Smooth muscle cell (in vitro differentiated cells): ENCODE data around the gene BMP7. TPM values are rescaled to one million over a fixed set of nuclear protein-coding genes. Genes with fewer than 3 reads are reported as not detected.

Experiments
- DNase-seq: peaks from one replicate; lab custom pipeline; 2025; ENCODE audit not compliant: unreplicated experiment; lab: John Stamatoyannopoulos, UW
- H2AFZ ChIP-seq: fragments of 200-600 bp; sonication (generic); 2 replicates; pipeline ENCODE4 v1.6.0; 2016; ENCODE audit warnings: antibody characterized with exemption, low read depth, mild to moderate bottlenecking
- H3F3A ChIP-seq: fragments of 200-600 bp; sonication (generic); 2 replicates; pipeline ENCODE4 v1.6.0; 2017; ENCODE audit warnings: antibody characterized with exemption, low read depth
- H3K27ac ChIP-seq: fragments of 200-600 bp; sonication (generic); 2 replicates; pipeline ENCODE4 v1.5.1; 2016; ENCODE audit warnings: low read depth, mild to moderate bottlenecking
- H3K27me3 ChIP-seq: fragments of 200-600 bp; sonication (generic); 2 replicates; pipeline ENCODE4 v1.6.1; 2016; ENCODE audit warnings: low read depth, mild to moderate bottlenecking
- H3K36me3 ChIP-seq: fragments of 200-600 bp; sonication (generic); 2 replicates; pipeline ENCODE4 v1.5.1; 2016; ENCODE audit warnings: low read depth
- H3K4me1 ChIP-seq: fragments of 200-600 bp; sonication (generic); 2 replicates; pipeline ENCODE4 v1.5.1; 2016; ENCODE audit warnings: low read depth
- H3K4me2 ChIP-seq: fragments of 200-600 bp; sonication (generic); 2 replicates; pipeline ENCODE4 v1.6.0; 2016; ENCODE audit warnings: mild to moderate bottlenecking
- H3K4me3 ChIP-seq: fragments of 200-600 bp; sonication (generic); 2 replicates; pipeline ENCODE4 v1.5.1; 2016; ENCODE audit warnings: mild to moderate bottlenecking
- H3K79me2 ChIP-seq: fragments of 200-600 bp; sonication (generic); 2 replicates; pipeline ENCODE4 v1.6.0; 2016; ENCODE audit warnings: low read depth, mild to moderate bottlenecking
- H3K9ac ChIP-seq: fragments of 200-600 bp; sonication (generic); 2 replicates; pipeline ENCODE4 v1.6.0; 2016; ENCODE audit warnings: low read depth
- H3K9me3 ChIP-seq: fragments of 200-600 bp; sonication (generic); replicated peaks from 2 replicates; pipeline ENCODE4 v1.5.1; 2016; ENCODE audit warnings: low read depth
- H4K20me1 ChIP-seq: fragments of 200-600 bp; sonication (generic); 2 replicates; pipeline ENCODE4 v1.6.0; 2016; ENCODE audit warnings: low read depth
- WGBS: methylation state at CpG from one replicate; pipeline ENCODE4 v1.1.7; 2016; ENCODE audit warnings: low lambda C conversion rate; 5-methylcytosine and 5-hydroxymethylcytosine counted together
- polyA plus RNA-seq: library from polyadenylated mRNA; unstranded; fragments of >200 nt; fragmentation: Nextera tagmentation; extraction: Ambion mirVana; gene quantifications from 2 replicates; pipeline ENCODE4 v1.2.1, GENCODE V29; 2016
- total RNA-seq: library from RNA; depleted of rRNA; stranded (reverse); fragments of >200 nt; gene quantifications from 2 replicates; pipeline ENCODE4 v1.2.3, GENCODE V29; 2014
- TF ChIP-seq, protein P1 (sequence below): fragments of 200-600 bp; sonication (generic); IDR thresholded peaks from 2 replicates; pipeline ENCODE4 v1.5.1; 2017; ENCODE audit warnings: borderline replicate concordance, mild to moderate bottlenecking, antibody characterized with exemption; ENCODE audit not compliant: insufficient read depth, poor library complexity, severe bottlenecking

Gene BMP7
- total and polyA plus RNA-seq, 2 experiments from 2014 or later: 18.1 to 28.3 TPM

DNA sequence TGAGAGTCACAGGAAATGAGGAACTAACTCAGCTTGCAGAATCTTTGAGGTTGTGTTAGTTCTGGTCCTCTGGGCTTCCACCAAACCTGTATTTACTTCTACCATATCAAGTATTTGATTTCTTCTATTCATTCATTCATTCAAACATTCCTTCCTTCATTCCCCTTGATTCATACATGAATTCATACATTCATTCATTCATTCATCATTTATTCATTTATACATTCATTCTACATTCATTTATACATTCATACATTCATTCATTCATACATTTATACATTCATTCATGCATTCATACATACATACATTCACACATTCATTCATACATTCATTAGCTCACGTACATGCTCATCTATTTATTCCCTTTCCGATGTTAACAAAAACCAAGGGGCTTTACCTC is 120.3 kb downstream of the BMP7 start:
- DNase-seq: no peak
- H3K9me3 ChIP-seq: no peaks in the 10 kb centered on the region
- H3F3A ChIP-seq: no peaks in the 10 kb centered on the region
- 99% methylated on average over 2 of the region's 2 CpGs for WGBS
- no peak overlapping the region for H3K9ac ChIP-seq
- no peaks in the 10 kb centered on the region for H4K20me1 ChIP-seq
- no peak overlapping the region for H2AFZ ChIP-seq
- H3K79me2 ChIP-seq: no peaks in the 10 kb centered on the region
- H3K36me3 ChIP-seq: no peaks in the 10 kb centered on the region
- TF ChIP-seq, protein P1, sequence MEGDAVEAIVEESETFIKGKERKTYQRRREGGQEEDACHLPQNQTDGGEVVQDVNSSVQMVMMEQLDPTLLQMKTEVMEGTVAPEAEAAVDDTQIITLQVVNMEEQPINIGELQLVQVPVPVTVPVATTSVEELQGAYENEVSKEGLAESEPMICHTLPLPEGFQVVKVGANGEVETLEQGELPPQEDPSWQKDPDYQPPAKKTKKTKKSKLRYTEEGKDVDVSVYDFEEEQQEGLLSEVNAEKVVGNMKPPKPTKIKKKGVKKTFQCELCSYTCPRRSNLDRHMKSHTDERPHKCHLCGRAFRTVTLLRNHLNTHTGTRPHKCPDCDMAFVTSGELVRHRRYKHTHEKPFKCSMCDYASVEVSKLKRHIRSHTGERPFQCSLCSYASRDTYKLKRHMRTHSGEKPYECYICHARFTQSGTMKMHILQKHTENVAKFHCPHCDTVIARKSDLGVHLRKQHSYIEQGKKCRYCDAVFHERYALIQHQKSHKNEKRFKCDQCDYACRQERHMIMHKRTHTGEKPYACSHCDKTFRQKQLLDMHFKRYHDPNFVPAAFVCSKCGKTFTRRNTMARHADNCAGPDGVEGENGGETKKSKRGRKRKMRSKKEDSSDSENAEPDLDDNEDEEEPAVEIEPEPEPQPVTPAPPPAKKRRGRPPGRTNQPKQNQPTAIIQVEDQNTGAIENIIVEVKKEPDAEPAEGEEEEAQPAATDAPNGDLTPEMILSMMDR: no peak
- H3K4me3 ChIP-seq: no peak overlapping the region
- no peaks in the 10 kb centered on the region for H3K27me3 ChIP-seq
- no peak overlapping the region for H3K27ac ChIP-seq
- H3K4me2 ChIP-seq: no peak overlapping the region
- no peaks in the 10 kb centered on the region for H3K4me1 ChIP-seq

DNA sequence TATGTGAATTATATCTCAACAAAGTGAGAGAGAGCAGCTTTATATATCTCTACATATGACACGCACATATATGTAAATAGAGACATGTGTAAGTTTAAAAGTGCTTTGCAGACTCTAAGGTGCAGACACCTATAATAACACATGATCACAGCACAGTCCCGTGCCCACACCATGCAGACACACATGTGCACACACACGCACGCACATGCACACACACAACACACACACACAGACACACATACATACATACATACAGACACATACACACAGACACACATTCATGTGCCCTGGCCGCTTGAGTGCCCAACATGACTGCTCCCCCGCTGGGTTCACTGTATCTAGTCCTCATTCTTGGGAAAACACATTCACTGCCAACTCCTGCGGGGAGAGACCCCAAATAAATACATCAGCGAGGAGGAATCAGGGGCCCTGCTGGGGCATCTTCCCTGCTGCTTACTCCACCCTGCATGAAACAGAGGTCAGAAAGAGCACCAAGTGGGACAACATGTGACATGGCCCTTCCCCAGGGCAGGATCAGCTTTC is 121.3 kb downstream of the BMP7 start:
- Histone ChIP-seq H3K27ac (no peak overlapping the region), H3K79me2 (no peaks in the 10 kb centered on the region), H3K4me3 (no peak overlapping the region), H3K27me3 (no peaks in the 10 kb centered on the region), H3K4me1 (no peaks in the 10 kb centered on the region), H4K20me1 (no peaks in the 10 kb centered on the region), H3K4me2 (no peak overlapping the region), H3K9me3 (no peaks in the 10 kb centered on the region), H3F3A (no peaks in the 10 kb centered on the region), H3K9ac (no peak overlapping the region), H3K36me3 (no peaks in the 10 kb centered on the region), H2AFZ (no peak overlapping the region)
- 97% methylated on average over 8 of the region's 8 CpGs for WGBS
- TF ChIP-seq, protein P1: no peak
- no peak for DNase-seq

DNA sequence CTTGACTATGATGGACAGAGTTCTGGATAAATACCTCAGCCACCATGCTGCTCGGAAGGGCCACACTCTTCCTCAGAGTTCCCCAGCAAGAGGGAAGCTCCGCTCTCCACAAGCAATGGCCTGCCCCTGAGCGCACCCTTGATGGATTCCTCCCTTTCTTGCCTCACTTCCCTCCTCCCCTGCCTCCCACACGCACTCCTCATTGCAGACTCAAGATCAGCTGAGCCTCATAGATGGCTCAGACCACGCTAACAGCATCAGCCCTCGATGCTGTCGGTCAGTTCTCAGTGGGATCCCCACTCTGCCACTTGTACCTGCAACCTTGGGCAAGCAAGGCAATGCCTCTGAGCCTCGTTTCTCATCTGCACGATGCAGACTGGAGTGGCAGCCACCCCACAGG is 123.3 kb downstream of the BMP7 start:
- Histone ChIP-seq H3F3A (no peaks in the 10 kb centered on the region), H3K4me3 (no peak overlapping the region), H3K9me3 (no peaks in the 10 kb centered on the region), H3K27me3 (no peaks in the 10 kb centered on the region), H3K36me3 (no peaks in the 10 kb centered on the region), H3K27ac (no peak overlapping the region), H3K4me1 (no peaks in the 10 kb centered on the region), H2AFZ (no peak overlapping the region), H3K9ac (no peak overlapping the region), H3K4me2 (no peak overlapping the region), H3K79me2 (no peaks in the 10 kb centered on the region), H4K20me1 (no peaks in the 10 kb centered on the region)
- TF ChIP-seq, protein P1: no peak
- DNase-seq: no peak
- 87% methylated on average over 9 of the region's 9 CpGs for WGBS

DNA sequence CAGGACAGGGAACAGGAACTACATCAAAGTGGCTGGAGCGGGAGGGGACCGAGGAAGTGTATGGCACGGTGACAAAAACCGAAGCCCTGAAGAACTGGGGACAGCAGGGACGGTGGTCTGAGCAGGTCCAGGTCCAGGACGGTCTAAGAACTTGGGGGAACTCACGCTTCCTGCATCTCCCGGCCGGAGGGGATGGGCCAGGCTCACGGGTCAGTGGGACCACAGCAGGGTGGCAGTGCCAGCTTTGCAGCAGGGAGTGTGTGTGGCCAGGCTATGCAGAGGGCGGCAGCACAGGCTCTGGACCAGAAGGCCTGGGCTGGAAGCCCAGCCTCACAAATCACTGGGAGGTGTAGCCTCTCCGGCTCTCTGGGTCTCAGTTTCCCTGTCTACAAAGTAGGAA is 123.8 kb downstream of the BMP7 start:
- TF ChIP-seq, protein P1: no peak
- no peaks in the 10 kb centered on the region for H3K79me2 ChIP-seq
- no peak overlapping the region for H3K9ac ChIP-seq
- H2AFZ ChIP-seq: no peak overlapping the region
- H4K20me1 ChIP-seq: no peaks in the 10 kb centered on the region
- H3K9me3 ChIP-seq: no peaks in the 10 kb centered on the region
- no peaks in the 10 kb centered on the region for H3K27me3 ChIP-seq
- H3F3A ChIP-seq: no peaks in the 10 kb centered on the region
- no peak overlapping the region for H3K27ac ChIP-seq
- no peak overlapping the region for H3K4me2 ChIP-seq
- DNase-seq: no peak
- 93% methylated on average over 12 of the region's 12 CpGs for WGBS
- H3K4me1 ChIP-seq: no peaks in the 10 kb centered on the region
- H3K36me3 ChIP-seq: no peaks in the 10 kb centered on the region
- H3K4me3 ChIP-seq: no peak overlapping the region
